ENCODE results near the gene RHEX.

Gene RHEX

DNA sequence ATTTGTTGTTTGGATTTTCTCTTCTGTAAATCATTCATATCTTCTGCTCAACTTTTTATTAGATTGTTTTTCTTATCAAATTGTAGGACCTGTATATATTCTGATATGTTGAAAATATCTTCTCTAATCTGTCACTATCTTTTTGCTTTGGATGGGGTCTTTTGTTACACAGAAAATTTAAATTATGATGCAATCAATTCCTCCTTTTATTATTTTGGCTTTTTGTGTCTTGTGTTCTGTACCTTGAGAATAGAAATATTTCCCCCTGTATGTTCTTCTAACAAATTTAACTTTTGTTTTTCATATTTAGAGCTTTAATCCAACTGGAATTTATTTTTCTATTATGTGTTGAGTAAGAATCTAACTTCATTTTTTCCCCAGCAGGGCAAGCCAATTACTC lies 67.4 kb downstream of the RHEX start:
- no peak for DNase-seq

DNA sequence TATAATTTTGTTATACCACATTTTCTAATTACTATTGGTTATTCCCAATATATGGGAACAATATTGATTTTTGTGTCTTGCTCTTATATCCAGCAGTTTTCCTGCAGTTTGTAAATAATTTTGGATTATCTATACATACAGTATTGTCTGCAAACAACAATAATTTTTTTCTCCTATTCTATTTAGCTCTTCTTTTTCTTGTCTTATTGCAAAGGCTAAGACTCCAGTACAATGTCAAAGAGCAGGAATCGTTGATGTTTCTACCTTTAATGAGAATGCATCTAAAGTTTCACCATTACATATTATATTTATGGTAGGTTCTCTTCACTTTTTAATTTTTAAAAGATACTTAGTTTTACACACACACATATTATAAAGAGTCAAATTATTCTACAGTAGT lies 68.3 kb downstream of the RHEX start:
- no peak for DNase-seq

DNA sequence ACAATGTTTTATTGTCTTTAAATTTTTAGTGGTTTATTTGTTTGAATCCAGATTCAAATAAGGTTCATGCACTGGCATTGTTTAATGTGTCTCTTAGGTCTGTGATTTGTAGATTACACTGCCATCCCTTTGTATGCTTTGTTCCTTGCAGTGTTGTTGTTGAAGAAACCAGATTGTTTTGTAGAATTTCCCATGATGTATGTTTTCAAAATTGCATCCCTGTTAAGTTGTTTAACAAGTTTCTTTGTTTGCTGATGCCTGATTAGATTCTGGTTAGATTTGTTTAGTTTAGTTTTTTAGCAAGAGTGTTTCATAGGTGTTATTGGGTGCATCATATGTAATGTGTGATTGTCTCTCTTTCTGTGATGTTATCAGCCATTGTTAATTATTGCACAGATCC lies 69.7 kb downstream of the RHEX start:
- no peak for DNase-seq

DNA sequence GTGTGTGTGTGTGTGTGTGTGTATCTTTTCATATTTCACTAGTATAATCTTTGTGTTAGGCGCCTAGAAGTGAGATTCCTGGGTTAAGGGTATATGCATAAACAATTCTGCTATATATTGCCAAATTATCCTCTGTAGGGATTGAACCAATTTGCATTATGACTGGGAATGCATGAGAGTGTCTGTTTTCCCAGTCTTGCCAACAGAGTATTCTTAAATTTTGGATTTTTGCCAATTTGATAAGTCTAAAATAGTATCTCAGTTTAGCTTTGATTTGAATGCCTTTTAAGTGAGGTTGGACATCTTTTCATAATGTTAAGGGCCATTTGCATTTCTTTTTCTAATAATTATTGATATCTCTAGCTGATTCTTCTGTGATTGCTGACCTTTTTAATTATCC lies 72.4 kb downstream of the RHEX start:
- no peak for DNase-seq

DNA sequence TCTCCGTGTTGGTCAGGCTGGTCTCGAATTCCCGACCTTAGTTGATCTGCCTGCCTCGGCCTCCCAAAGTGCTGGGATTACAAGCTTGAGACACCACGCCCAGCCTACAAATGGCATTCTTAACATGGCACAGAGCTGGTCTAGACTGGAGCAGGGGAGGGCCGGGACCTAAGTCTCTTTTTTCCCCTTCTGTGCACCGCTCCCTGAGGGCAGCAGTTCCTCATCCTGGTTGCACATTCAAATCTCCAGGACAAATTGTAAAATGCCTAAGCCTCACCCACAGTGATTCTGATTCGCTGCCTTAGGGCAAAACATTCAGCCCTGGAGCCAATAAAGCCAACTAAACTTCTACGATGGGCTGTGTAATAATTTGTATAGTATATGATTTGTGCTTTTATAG lies 74.4 kb downstream of the RHEX start:
- DNase-seq, result no peak

DNA sequence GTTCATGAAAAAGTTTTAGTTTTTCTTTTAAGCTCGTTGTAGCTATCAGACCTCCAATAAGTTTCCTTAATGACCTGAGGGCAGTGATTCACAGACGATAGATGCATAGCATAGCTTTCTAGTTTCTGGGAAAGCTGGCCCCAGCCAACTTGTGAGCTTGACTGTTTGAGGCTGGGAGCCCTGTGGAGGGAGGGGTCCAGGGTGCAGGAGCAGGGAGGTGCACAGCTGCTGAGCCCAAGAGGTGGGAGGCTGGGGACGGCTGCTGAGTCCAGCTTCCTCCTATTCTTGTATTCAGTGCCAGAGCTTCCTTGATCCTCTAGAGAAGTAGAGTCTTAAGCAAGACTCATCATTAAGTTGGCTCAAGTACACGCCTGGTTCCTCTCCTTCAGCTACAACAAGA lies 75.2 kb downstream of the RHEX start:
- peak; percentile 19 for DNase-seq

DNA sequence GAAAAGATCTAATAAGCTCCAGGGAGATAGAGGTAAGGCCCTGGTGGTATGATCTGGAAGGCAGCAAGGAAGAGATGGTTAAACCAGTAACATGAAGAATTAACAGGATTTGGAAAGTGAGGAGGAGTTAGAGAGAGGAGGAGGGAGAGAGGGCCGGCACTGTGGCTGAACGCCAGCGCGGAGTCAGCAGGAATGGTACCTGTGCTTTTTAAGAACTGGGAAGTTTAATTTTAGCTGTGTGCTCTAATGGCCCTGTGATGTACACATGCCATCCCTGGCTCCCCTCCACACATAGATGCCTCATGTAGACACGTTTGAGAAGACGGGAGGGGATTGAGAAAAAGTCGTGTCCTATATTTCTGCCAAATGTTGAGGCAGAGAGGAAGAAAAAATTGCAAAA lies 78.1 kb downstream of the RHEX start:
- no peak for DNase-seq

DNA sequence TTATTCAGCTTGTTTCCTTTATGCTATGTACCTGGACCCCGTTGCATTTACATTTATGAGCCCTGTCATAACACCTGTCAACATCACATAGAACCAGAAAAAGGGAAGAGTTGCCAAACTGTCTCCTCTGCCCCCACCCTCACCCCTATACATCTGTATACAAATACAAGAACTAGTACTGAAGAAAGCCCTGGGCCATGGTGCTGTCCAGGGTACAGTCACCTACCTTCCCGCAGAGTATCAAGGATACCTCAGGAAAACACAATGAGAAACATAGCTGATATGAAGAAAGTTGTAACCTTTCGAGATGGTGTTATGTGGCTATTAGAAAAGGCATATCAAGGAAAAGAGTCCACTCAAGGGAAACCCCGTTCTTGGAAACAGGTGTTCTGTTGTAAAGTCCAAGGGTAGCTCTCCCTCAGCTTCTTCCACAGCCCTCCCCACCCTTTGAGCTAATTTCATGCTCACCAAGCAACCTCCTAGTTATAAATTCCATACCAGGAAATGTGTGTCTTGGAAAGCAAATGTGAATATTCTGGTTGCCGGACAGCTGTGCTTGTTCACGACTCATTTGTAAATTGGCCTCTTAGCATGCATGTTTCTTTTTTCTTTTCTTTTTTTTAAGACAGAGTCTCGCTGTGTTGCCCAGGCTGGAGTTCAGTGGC lies 80.9 kb downstream of the RHEX start:
- no peak for DNase-seq

DNA sequence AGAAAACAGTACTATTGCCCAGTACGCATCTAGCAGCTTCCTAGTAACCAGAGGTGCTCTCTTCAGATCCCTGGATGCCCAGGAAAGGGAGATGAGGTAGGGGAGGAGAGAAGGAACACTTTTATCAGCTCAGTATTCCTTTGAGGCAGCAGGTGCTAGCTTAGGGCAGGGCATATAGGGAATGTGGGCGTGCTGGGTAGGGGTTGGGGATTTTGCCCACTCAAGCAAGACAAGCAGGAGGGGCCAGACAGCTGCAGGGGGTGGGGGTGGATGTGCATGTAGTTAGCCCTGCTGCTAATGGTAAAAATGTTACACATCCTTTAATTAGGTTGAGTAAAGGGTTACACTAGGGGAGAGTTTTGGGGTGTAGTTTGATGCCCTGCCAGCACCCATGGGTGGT lies 82.3 kb downstream of the RHEX start:
- DNase-seq, result no peak

DNA sequence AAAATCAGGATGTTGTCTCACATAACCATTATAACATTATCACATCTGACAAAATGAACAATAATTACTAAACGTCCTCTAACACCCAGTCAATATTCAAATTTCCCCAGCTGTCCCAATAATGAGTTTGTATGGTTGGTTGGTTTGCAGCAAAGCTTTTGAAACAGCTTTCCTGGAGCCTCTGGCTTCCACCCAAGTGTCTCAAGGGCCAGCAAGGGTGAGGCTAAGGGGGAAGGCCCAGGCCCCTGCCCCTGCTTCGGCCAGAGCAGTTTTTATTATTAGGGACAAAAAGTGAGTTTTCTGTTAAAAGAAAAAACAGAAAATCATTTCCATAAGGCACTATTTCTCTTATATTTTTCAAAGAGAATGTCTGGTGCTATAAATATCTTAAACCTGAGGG lies 83.3 kb downstream of the RHEX start:
- DNase-seq, result no peak

DNA sequence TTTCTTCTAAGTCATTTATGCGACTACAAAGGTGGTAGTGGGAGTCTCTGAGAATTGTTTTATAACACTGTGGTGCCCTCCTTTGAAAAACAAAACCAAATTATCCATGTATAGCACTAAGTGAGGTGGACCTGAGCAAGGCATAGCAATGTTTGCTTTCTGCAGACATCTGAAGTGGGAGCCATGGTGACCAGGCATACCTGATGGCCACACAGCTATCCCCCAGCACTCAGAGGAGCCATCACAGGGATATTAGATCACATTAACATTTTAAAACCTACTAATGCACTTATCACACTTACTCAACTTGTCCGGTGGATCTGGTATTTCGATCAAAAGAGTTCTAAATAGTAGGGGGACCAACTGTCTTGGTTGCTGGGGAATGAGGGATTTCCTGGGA lies 89.0 kb downstream of the RHEX start:
- DNase-seq, result no peak

DNA sequence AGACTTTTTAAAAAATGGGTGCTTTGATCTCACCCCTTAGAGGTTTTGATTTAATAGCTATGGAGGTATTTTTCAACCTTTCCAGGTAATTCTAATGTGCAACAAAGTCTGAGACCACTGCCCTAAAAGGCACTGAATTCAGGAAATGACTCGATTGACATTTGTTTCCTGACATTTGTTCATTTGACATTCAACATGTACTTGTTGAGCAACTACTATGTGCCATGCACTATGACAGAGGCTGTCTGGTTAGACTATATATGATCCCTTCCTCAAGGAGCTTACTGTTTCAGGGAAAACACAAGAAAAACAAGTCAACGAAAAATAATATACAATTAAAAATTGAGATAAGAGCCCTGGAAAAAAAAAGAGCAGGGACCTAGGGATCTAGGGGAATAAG lies 89.8 kb downstream of the RHEX start:
- no peak for DNase-seq

DNA sequence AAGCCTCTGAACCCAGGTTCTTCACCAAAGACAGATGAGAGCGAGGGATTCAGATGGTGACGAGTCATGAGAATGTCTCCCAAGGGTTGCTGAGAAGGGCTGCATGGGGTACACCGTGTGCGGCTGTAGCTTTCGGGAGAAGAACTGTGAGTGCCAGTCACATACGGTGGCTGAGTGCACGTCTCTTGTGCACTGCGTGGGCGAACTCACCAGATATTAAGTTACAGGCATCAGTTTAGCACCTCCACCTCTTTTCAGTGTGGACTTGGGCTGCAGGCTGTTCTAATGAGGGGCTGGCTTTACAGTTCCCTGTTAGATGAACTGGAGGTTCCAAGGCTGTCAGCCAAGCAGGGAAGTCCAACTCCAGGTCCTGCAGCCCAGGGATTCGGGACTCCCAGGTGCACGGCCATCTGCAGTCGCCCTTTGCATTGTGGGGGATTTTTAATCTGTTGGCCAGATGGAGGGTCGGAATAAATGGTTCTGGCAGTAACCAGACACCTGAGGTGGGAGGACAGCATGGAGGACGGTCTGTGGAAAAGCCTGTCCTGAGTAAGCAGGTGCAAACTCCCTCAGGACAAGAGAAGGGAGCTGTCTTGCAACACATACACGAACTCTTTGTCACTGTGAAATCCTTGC lies 90.7 kb downstream of the RHEX start:
- no peak for DNase-seq

DNA sequence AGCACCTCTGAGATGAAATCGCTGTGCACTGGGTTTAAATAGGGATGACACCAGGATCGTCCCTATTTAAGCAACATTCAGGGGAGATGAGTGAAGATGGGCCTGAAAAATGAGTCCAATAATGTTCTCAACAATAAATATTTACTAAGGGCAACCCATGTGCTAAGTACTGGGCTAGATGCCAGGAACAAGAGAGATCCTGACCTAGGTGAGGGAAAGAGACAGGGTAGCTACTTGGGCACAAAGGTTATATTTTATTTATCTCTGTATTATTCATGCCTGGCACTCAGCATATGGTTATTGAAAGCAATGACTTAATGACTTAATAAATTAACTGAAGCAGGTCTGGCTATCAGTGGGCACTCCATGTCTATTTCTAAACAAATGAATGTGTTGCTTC lies 91.6 kb downstream of the RHEX start:
- no peak for DNase-seq

DNA sequence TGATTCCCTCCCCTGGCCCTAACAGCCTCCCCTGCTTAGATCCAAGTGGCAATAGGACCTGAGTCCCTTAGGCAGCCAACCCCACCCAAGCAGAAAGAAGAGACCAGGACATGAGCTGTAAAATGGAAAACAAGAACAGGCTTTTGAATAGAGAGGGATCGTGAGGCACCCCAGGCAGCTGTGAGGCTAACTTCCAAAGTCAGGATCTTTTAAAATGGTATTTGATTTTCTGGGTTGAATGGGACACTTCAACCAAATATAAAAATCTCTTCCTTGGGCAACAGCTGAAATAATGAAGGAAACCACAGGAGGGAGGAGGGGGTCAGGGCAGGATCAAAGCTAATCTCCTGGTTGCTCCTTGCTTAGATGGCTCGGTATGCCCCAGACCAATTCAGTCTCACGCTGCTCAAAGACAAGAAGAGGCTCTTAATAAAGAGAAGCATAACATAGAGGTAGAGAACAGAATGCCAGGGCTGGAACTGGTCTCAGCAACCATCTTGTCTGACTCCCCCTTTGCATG lies 92.9 kb downstream of the RHEX start:
- no peak for DNase-seq
